GM21390 (cell line): ENCODE measurements around the gene ABCA9.
"Not testable (repeated sequence)": the region's sequence is repeated elsewhere in the genome, so short reads cannot be mapped to it uniquely, and the experiment has no call there.

ENCODE experiments used
- ATAC-seq: cut with Tn5 transposase; IDR thresholded peaks from one replicate; pipeline ENCODE4 v1.9.1; 2021; ENCODE audit not compliant: unreplicated experiment

Gene ABCA9

GRCh38 chr17:69044371-69044770 lies 16.4 kb downstream of the ABCA9 start:
- ATAC-seq = no peak

GRCh38 chr17:69043098-69043734 lies 17.5 kb downstream of the ABCA9 start:
- no peak for ATAC-seq

- ATAC-seq = no peak
Observed at GRCh38 chr17:69042308-69042707, 18.4 kb downstream of the ABCA9 start.

GRCh38 chr17:69031839-69032238 lies 28.9 kb downstream of the ABCA9 start:
- ATAC-seq = no peak

- ATAC-seq = no peak
Observed at GRCh38 chr17:69030169-69030568, 30.6 kb downstream of the ABCA9 start.

- no peak for ATAC-seq
Observed at GRCh38 chr17:69018687-69019086, 42.0 kb downstream of the ABCA9 start.

- ATAC-seq = no peak
Observed at GRCh38 chr17:69018022-69018615, 42.6 kb downstream of the ABCA9 start.

- no peak for ATAC-seq
Observed at GRCh38 chr17:69015631-69016030, 45.1 kb downstream of the ABCA9 start.

GRCh38 chr17:69012895-69013805 lies 47.6 kb downstream of the ABCA9 start:
- no peak for ATAC-seq

GRCh38 chr17:69009930-69010329 lies 50.8 kb downstream of the ABCA9 start:
- ATAC-seq = no peak

GRCh38 chr17:69004759-69005158 lies 56.0 kb downstream of the ABCA9 start:
- not testable (repeated sequence) for ATAC-seq

GRCh38 chr17:68999743-69000142 lies 61.0 kb downstream of the ABCA9 start:
- ATAC-seq = not testable (repeated sequence)

GRCh38 chr17:68993112-68993511 lies 67.6 kb downstream of the ABCA9 start:
- ATAC-seq = no peak

GRCh38 chr17:68987966-68988365 lies 72.8 kb downstream of the ABCA9 start:
- no peak for ATAC-seq

- no peak for ATAC-seq
Observed at GRCh38 chr17:68981288-68981687, 79.4 kb downstream of the ABCA9 start.

- no peak for ATAC-seq
Observed at GRCh38 chr17:68973098-68973846, 87.5 kb downstream of the ABCA9 start.

GRCh38 chr17:68972119-68972704 lies 88.5 kb downstream of the ABCA9 start:
- no peak for ATAC-seq

- ATAC-seq = no peak
Observed at GRCh38 chr17:68969101-68969500, 91.6 kb downstream of the ABCA9 start.

GRCh38 chr17:68963958-68964357 lies 96.8 kb downstream of the ABCA9 start:
- ATAC-seq = no peak

- no peak for ATAC-seq
Observed at GRCh38 chr17:68961214-68961882, 99.4 kb downstream of the ABCA9 start.
